Germinal center (tissue), 1 donor: ENCODE data around the gene UGT8.

Experiments
- DNase-seq: peaks from one replicate; pipeline ENCODE4 v3.0.0; 2012; ENCODE audit warnings: mixed read lengths, low spot score

The UGT8 gene

GRCh38 chr4:114691865-114692264, 93.3 kb downstream of the UGT8 start:
- no peak for DNase-seq

- DNase-seq, result no peak
Observed at GRCh38 chr4:114692958-114693357, 94.4 kb downstream of the UGT8 start.

GRCh38 chr4:114694770-114695169, 96.2 kb downstream of the UGT8 start:
- DNase-seq, result peak; percentile 5

- DNase-seq, result no peak
Observed at GRCh38 chr4:114698231-114698630, 99.6 kb downstream of the UGT8 start.

- no peak for DNase-seq
Observed at GRCh38 chr4:114701491-114701890, 102.9 kb downstream of the UGT8 start.

- no peak for DNase-seq
Observed at GRCh38 chr4:114717432-114717831, 118.8 kb downstream of the UGT8 start.

- DNase-seq, result no peak
Observed at GRCh38 chr4:114725066-114725465, 126.5 kb downstream of the UGT8 start.

GRCh38 chr4:114727461-114727860, 128.9 kb downstream of the UGT8 start:
- no peak for DNase-seq
